Astrocyte (in vitro differentiated cells and primary cell): ENCODE measurements around the gene ARHGAP32. TPM values are rescaled to one million over a fixed set of nuclear protein-coding genes. Genes with fewer than 3 reads are reported as not detected.

Experiments used
- DNase-seq: peaks from one replicate; pipeline ENCODE4 v3.0.0-alpha.2; 2010; ENCODE audit warnings: low read depth
- FAIRE-seq: peaks from 2 replicates; lab custom pipeline; 2011; peaks lifted over from hg19 to GRCh38; lab: Jason Lieb, UNC
- H2AFZ ChIP-seq: 2 replicates; pipeline ENCODE4 v1.6.0; 2012; ENCODE audit warnings: low read depth, low read length, inconsistent platforms
- H3K27ac ChIP-seq: 2 replicates; pipeline ENCODE4 v1.5.1; 2011; ENCODE audit warnings: low read depth, low read length, inconsistent platforms
- H3K27me3 ChIP-seq: 2 replicates; pipeline ENCODE4 v1.6.0; 2011; ENCODE audit warnings: low read length, inconsistent platforms; ENCODE audit not compliant: insufficient read depth
- H3K36me3 ChIP-seq: 2 replicates; pipeline ENCODE4 v1.5.1; 2011; ENCODE audit warnings: low read length, inconsistent platforms; ENCODE audit not compliant: insufficient read depth
- H3K4me1 ChIP-seq: 2 replicates; pipeline ENCODE4 v1.5.1; 2011; ENCODE audit warnings: low read length, inconsistent platforms; ENCODE audit not compliant: insufficient read depth
- H3K4me2 ChIP-seq: 2 replicates; pipeline ENCODE4 v1.6.0; 2012; ENCODE audit warnings: low read length, inconsistent platforms
- H3K4me3 ChIP-seq: 2 replicates; pipeline ENCODE4 v1.5.1; 2011; ENCODE audit warnings: low read depth, mild to moderate bottlenecking, low read length, inconsistent platforms; ENCODE audit not compliant: insufficient read depth
- H3K79me2 ChIP-seq: 2 replicates; pipeline ENCODE4 v1.6.0; 2012; ENCODE audit warnings: mild to moderate bottlenecking, low read length, inconsistent platforms; ENCODE audit not compliant: insufficient read depth
- H3K9ac ChIP-seq: 2 replicates; pipeline ENCODE4 v1.6.0; 2012; ENCODE audit warnings: mild to moderate bottlenecking, low read length, inconsistent platforms
- H3K9me3 ChIP-seq: 2 replicates; pipeline ENCODE4 v1.5.1; 2012; ENCODE audit warnings: low read depth, mild to moderate bottlenecking, low read length, inconsistent platforms; ENCODE audit not compliant: insufficient read depth
- H4K20me1 ChIP-seq: 2 replicates; pipeline ENCODE4 v1.6.0; 2012; ENCODE audit warnings: low read length, inconsistent platforms; ENCODE audit not compliant: insufficient read depth
- H3K27ac Mint-ChIP-seq: one replicate; pipeline ENCODE4 v1.8.0; 2021; ENCODE audit warnings: mild to moderate bottlenecking, mixed read lengths; ENCODE audit not compliant: unreplicated experiment
- H3K27me3 Mint-ChIP-seq: one replicate; pipeline ENCODE4 v1.8.0; 2021; ENCODE audit warnings: low read depth, mixed read lengths; ENCODE audit not compliant: unreplicated experiment
- H3K36me3 Mint-ChIP-seq: one replicate; pipeline ENCODE4 v1.8.0; 2021; ENCODE audit warnings: low read depth, mixed read lengths; ENCODE audit not compliant: unreplicated experiment
- H3K4me1 Mint-ChIP-seq: one replicate; pipeline ENCODE4 v1.8.0; 2021; ENCODE audit warnings: low read depth, mixed read lengths; ENCODE audit not compliant: unreplicated experiment
- H3K4me3 Mint-ChIP-seq: one replicate; pipeline ENCODE4 v1.8.0; 2021; ENCODE audit warnings: mild to moderate bottlenecking, moderate library complexity, mixed read lengths; ENCODE audit not compliant: unreplicated experiment
- H3K9me3 Mint-ChIP-seq: one replicate; pipeline ENCODE4 v1.8.0; 2021; ENCODE audit warnings: mild to moderate bottlenecking, mixed read lengths; ENCODE audit not compliant: unreplicated experiment
- CTCF ChIP-seq: IDR thresholded peaks from 2 replicates; pipeline ENCODE4 v1.5.1; 2011; ENCODE audit warnings: low read depth, mild to moderate bottlenecking, inconsistent platforms, low read length, moderate library complexity; ENCODE audit not compliant: insufficient read depth
- EZH2 ChIP-seq: IDR thresholded peaks from 2 replicates; pipeline ENCODE4 v1.6.1; 2012; ENCODE audit warnings: mild to moderate bottlenecking, low read length, inconsistent platforms; ENCODE audit not compliant: insufficient read depth
- total RNA-seq: library from RNA; stranded (reverse); gene quantifications from 2 replicates; pipeline ENCODE4 v1.2.1, GENCODE V29; 2021

Gene ARHGAP32
- total RNA-seq, 1 donor from 2014 or later: 21.6 TPM

GRCh38 chr11:129090056-129090455, 102.1 kb downstream of the ARHGAP32 start:
- TF ChIP-seq EZH2: no peak
- no peak for TF ChIP-seq CTCF
- Mint-ChIP-seq H3K9me3 (peaks cover 6% of the 10 kb centered on the region), H3K27ac (no peak overlapping the region), H3K36me3 (peaks cover 5% of the 10 kb centered on the region), H3K4me1 (peaks cover 1% of the 10 kb centered on the region), H3K27me3 (no peaks in the 10 kb centered on the region), H3K4me3 (no peak overlapping the region)
- no peaks in the 10 kb centered on the region for H3K9me3 ChIP-seq
- no peak overlapping the region for H2AFZ ChIP-seq
- no peaks in the 10 kb centered on the region for H3K79me2 ChIP-seq
- no peaks in the 10 kb centered on the region for H3K36me3 ChIP-seq
- H4K20me1 ChIP-seq: no peaks in the 10 kb centered on the region
- H3K4me1 ChIP-seq: peaks cover 7% of the 10 kb centered on the region
- H3K4me2 ChIP-seq: no peak overlapping the region
- FAIRE-seq: no peak
- no peak overlapping the region for H3K4me3 ChIP-seq
- H3K27me3 ChIP-seq: no peaks in the 10 kb centered on the region
- no peak overlapping the region for H3K9ac ChIP-seq
- H3K27ac ChIP-seq: no peak overlapping the region
- DNase-seq: peak; percentile 72

GRCh38 chr11:129089279-129089678, 102.8 kb downstream of the ARHGAP32 start:
- Histone ChIP-seq H2AFZ (no peak overlapping the region), H3K4me1 (peaks cover 7% of the 10 kb centered on the region), H3K9me3 (no peaks in the 10 kb centered on the region), H3K36me3 (no peaks in the 10 kb centered on the region), H3K27ac (no peak overlapping the region), H3K4me2 (no peak overlapping the region), H3K27me3 (no peaks in the 10 kb centered on the region), H3K9ac (no peak overlapping the region), H4K20me1 (no peaks in the 10 kb centered on the region), H3K79me2 (no peaks in the 10 kb centered on the region), H3K4me3 (no peak overlapping the region)
- Mint-ChIP-seq H3K36me3 (peaks cover 10% of the 10 kb centered on the region), H3K4me1 (peaks cover 1% of the 10 kb centered on the region), H3K4me3 (no peak overlapping the region), H3K9me3 (peaks cover 7% of the 10 kb centered on the region), H3K27ac (no peak overlapping the region), H3K27me3 (no peaks in the 10 kb centered on the region)
- FAIRE-seq (no peak), DNase-seq (no peak)
- TF ChIP-seq EZH2 (no peak), CTCF (no peak)

- no peaks in the 10 kb centered on the region for H4K20me1 ChIP-seq
- peaks cover 9% of the 10 kb centered on the region for H3K79me2 ChIP-seq
- no peaks in the 10 kb centered on the region for H3K9me3 ChIP-seq
- no peak overlapping the region for H3K27ac ChIP-seq
- no peak overlapping the region for H3K27ac Mint-ChIP-seq
- no peak overlapping the region for H3K4me3 Mint-ChIP-seq
- no peak overlapping the region for H3K9ac ChIP-seq
- no peak overlapping the region for H3K4me2 ChIP-seq
- H3K27me3 ChIP-seq: no peaks in the 10 kb centered on the region
- H3K4me1 ChIP-seq: peaks cover 7% of the 10 kb centered on the region
- no peak overlapping the region for H3K4me3 ChIP-seq
- DNase-seq (no peak), FAIRE-seq (no peak)
- peaks cover 11% of the 10 kb centered on the region for H3K36me3 Mint-ChIP-seq
- no peaks in the 10 kb centered on the region for H3K36me3 ChIP-seq
- TF ChIP-seq CTCF: no peak
- TF ChIP-seq EZH2: no peak
- H3K9me3 Mint-ChIP-seq: peaks cover 14% of the 10 kb centered on the region
- no peaks in the 10 kb centered on the region for H3K27me3 Mint-ChIP-seq
- no peak overlapping the region for H2AFZ ChIP-seq
- peaks cover 1% of the 10 kb centered on the region for H3K4me1 Mint-ChIP-seq
These were observed 105.1 kb downstream of the ARHGAP32 start for GRCh38 chr11:129086976-129087375.
